CD4-positive, alpha-beta T cell (primary cell): Measurements from ENCODE around the gene ACRBP. TPM values are rescaled to one million over a fixed set of nuclear protein-coding genes. Genes with fewer than 3 reads are reported as not detected.
A peak's percentile ranks its signal among the peaks of the same experiment; 100 is the strongest.

ENCODE experiments used
- ATAC-seq: fragments of 200-7000 bp; cut with Tn5 transposase; one replicate; pipeline ENCODE4 v1.10.0; 2022; ENCODE audit warnings: mild to moderate bottlenecking; ENCODE audit not compliant: poor library complexity
- CTCF ChIA-PET: fragments of 350-600 bp; sonication (Branson Sonifier 250); formaldehyde crosslinking; loops from one replicate; lab custom pipeline; 2021; ENCODE audit warnings: antibody characterized with exemption, inconsistent platforms; lab: Charles Lee
- POLR2A ChIA-PET: fragments of 350-600 bp; sonication (Branson Sonifier 250); formaldehyde crosslinking; loops from one replicate; lab custom pipeline; 2021; ENCODE audit warnings: antibody characterized with exemption, inconsistent platforms; lab: Charles Lee
- DNase-seq, 14 experiments: peaks; one replicate each; pipeline ENCODE4 v3.0.0-alpha.2; 2013 to 2020; ENCODE audit warnings: mixed read lengths in 2 of 14
- H3K27ac ChIP-seq, 2 donors: one replicate each; pipeline versions ENCODE4 v1.5.1 to v1.7.0; 2013; ENCODE audit warnings: low read length in 2 of 2, low read depth in 1 of 2, mild to moderate bottlenecking in 1 of 2
- H3K27me3 ChIP-seq, 2 experiments: 1 replicate in 1 of 2; 2 replicates in 1 of 2; pipeline versions ENCODE4 v1.6.1 to v1.7.0; 2013; ENCODE audit warnings: low read length in 2 of 2, control low read depth in 1 of 2, mild to moderate bottlenecking in 1 of 2, moderate library complexity in 1 of 2; ENCODE audit not compliant: insufficient read depth in 2 of 2, control insufficient read depth in 1 of 2
- H3K36me3 ChIP-seq: one replicate; pipeline ENCODE4 v1.6.1; 2013; ENCODE audit warnings: low read length, control low read depth; ENCODE audit not compliant: insufficient read depth
- H3K4me1 ChIP-seq: one replicate; pipeline ENCODE4 v1.6.1; 2013; ENCODE audit warnings: low read length, control low read depth; ENCODE audit not compliant: insufficient read depth
- H3K4me3 ChIP-seq: one replicate; pipeline ENCODE4 v1.5.1; 2013; ENCODE audit warnings: mild to moderate bottlenecking, low read length, moderate library complexity
- H3K9me3 ChIP-seq, 2 experiments: 1 replicate in 1 of 2; 2 replicates in 1 of 2; pipeline versions ENCODE4 v1.6.1 to v1.7.0; 2013; ENCODE audit warnings: low read length in 2 of 2, mild to moderate bottlenecking in 2 of 2, control low read depth in 1 of 2, moderate library complexity in 1 of 2; ENCODE audit not compliant: control insufficient read depth in 1 of 2, insufficient read depth in 1 of 2
- H3K27ac Mint-ChIP-seq: one replicate; pipeline ENCODE4 v1.8.0; 2020; ENCODE audit warnings: mixed read lengths
- H3K27me3 Mint-ChIP-seq: one replicate; pipeline ENCODE4 v1.8.0; 2021; ENCODE audit warnings: mixed read lengths
- H3K36me3 Mint-ChIP-seq: one replicate; pipeline ENCODE4 v1.8.0; 2021; ENCODE audit warnings: low read depth, mixed read lengths
- H3K4me1 Mint-ChIP-seq: one replicate; pipeline ENCODE4 v1.8.0; 2021; ENCODE audit warnings: low read depth, mixed read lengths
- H3K4me3 Mint-ChIP-seq: one replicate; pipeline ENCODE4 v1.8.0; 2020; ENCODE audit warnings: mild to moderate bottlenecking, mixed read lengths
- H3K9me3 Mint-ChIP-seq: one replicate; pipeline ENCODE4 v1.8.0; 2020; ENCODE audit warnings: mixed read lengths
- CTCF ChIP-seq: fragments of 200-600 bp; IDR thresholded peaks from one replicate; pipeline ENCODE4 v1.8.0; 2022; ENCODE audit warnings: antibody characterized with exemption, mild to moderate bottlenecking
- intact Hi-C, 2 experiments: fragments of 100-400 bp; cut with DNase I in 1 of 2; cut with micrococcal nuclease in 1 of 2; formaldehyde crosslinking; loops; one replicate each; pipeline versions ENCODE4 v1.15.1 to v1.9.0; 2023 to 2025; cut with DNase I, micrococcal nuclease
- total RNA-seq, 174 experiments: library from RNA in 2 of 174; stranded (reverse) in 2 of 174; gene quantifications; one replicate each; pipeline ENCODE4 v1.2.3 and lab custom pipeline; 2021 to 2026

Gene ACRBP
- total RNA-seq, 2 experiments from 2014 or later = 0.58 to 0.95 TPM

- H3K9me3 Mint-ChIP-seq = no peaks in the 10 kb centered on the region
- H3K4me3 ChIP-seq = peak within 1 kb of the TSS; percentile 88
- intact Hi-C loops = loop anchor here (1.0 to 5.0 kb wide), 8 partner anchors 26 to 282 kb away; partner anchors contain the start of genes ING4 (in 2 of the 2), NOP2 (in 2 of the 2), CDCA3 (in 1 of the 2) and COPS7A (in 1 of the 2)
- ChIA-PET CTCF (interaction anchor here (0.6 to 2.0 kb wide), 15 partner anchors 9 to 249 kb away, joined by 3 to 15 read pairs (median 5); partner anchors contain the start of genes COPS7A and USP5), POLR2A (interaction anchor here (0.6 to 2.3 kb wide), 51 partner anchors 9 to 354 kb away, joined by 3 to 164 read pairs (median 6); partner anchors contain the start of genes C12orf57, CD4, CDCA3 and COPS7A)
- peaks cover 35% of the 10 kb centered on the region for H3K36me3 Mint-ChIP-seq
- H3K4me1 ChIP-seq = peaks cover 51% of the 10 kb centered on the region
- H3K27ac Mint-ChIP-seq = peak within 1 kb of the TSS; percentile 93
- TF ChIP-seq CTCF = peak; percentile 30
- peak within 1 kb of the TSS; percentile 92 to 94 for H3K27ac ChIP-seq
- DNase-seq (peak; percentile 90 to 99 (median 94)), ATAC-seq (peak; percentile 79)
- H3K4me1 Mint-ChIP-seq = peaks cover 51% of the 10 kb centered on the region
- H3K27me3 ChIP-seq = no peaks in the 10 kb centered on the region
- H3K27me3 Mint-ChIP-seq = no peaks in the 10 kb centered on the region
- peaks cover 8% of the 10 kb centered on the region for H3K36me3 ChIP-seq
- no peaks in the 10 kb centered on the region for H3K9me3 ChIP-seq
- peak within 1 kb of the TSS; percentile 89 for H3K4me3 Mint-ChIP-seq
These were observed 42.0 kb upstream of the ACRBP start, which contains the start of gene ZNF384 for GRCh38 chr12:6688999-6689882. ZNF384 (minus strand) TSS chr12:6689375; CDS start chr12:6679520, 9,855 bp downstream.

- Histone ChIP-seq H3K9me3 (no peaks in the 10 kb centered on the region), H3K4me3 (peak overlapping the region; percentile 88), H3K27ac (peak overlapping the region; percentile 92 to 94), H3K36me3 (peaks cover 12% of the 10 kb centered on the region), H3K27me3 (no peaks in the 10 kb centered on the region), H3K4me1 (peaks cover 54% of the 10 kb centered on the region)
- ChIA-PET CTCF (interaction anchor here (0.6 to 2.0 kb wide), 7 partner anchors 29 to 203 kb away, joined by 3 to 15 read pairs (median 5); partner anchors contain the start of gene COPS7A), POLR2A (interaction anchor here (0.6 to 2.3 kb wide), 35 partner anchors 11 to 279 kb away, joined by 3 to 164 read pairs (median 9); partner anchors contain the start of genes C12orf57, CD4, CDCA3 and COPS7A)
- Mint-ChIP-seq H3K4me1 (peaks cover 56% of the 10 kb centered on the region), H3K27me3 (no peaks in the 10 kb centered on the region), H3K36me3 (peaks cover 38% of the 10 kb centered on the region), H3K4me3 (peak overlapping the region; percentile 89), H3K9me3 (no peaks in the 10 kb centered on the region), H3K27ac (peak overlapping the region; percentile 93)
- DNase-seq (peak in 10 of 14 experiments; percentile 26 to 66 (median 44)), ATAC-seq (peak; percentile 4)
- intact Hi-C loops = loop anchor here (2.0 to 5.0 kb wide), 5 partner anchors 64 to 282 kb away; partner anchors contain the start of genes NOP2 (in 2 of the 2), CDCA3 (in 1 of the 2), EMG1 (in 1 of the 2) and MLF2 (in 1 of the 2)
- no peak for TF ChIP-seq CTCF
These were observed 41.3 kb upstream of the ACRBP start for GRCh38 chr12:6688543-6688998.

GRCh38 chr12:6685814-6686213 lies 38.6 kb upstream of the ACRBP start:
- peaks cover 47% of the 10 kb centered on the region for H3K4me1 ChIP-seq
- intact Hi-C loops = loop anchor here (2.0 to 5.0 kb wide), 2 partner anchors 67 to 119 kb away; partner anchors contain the start of gene NOP2 (in 2 of the 2)
- DNase-seq = no peak
- peaks cover 29% of the 10 kb centered on the region for H3K36me3 ChIP-seq
- CTCF ChIA-PET = interaction anchor here (0.7 to 1.5 kb wide), 2 partner anchors 132 to 184 kb away, joined by 3 to 7 read pairs; no protein-coding TSS in a partner anchor
- no peaks in the 10 kb centered on the region for H3K9me3 Mint-ChIP-seq
- H3K4me1 Mint-ChIP-seq = peaks cover 67% of the 10 kb centered on the region
- peaks cover 60% of the 10 kb centered on the region for H3K36me3 Mint-ChIP-seq
- ATAC-seq = no peak
- H3K4me3 ChIP-seq = no peak overlapping the region
- no peak for TF ChIP-seq CTCF
- no peak overlapping the region for H3K27ac ChIP-seq
- H3K9me3 ChIP-seq = no peaks in the 10 kb centered on the region
- H3K27me3 Mint-ChIP-seq = no peaks in the 10 kb centered on the region
- peak overlapping the region; percentile 89 for H3K4me3 Mint-ChIP-seq
- peak overlapping the region; percentile 93 for H3K27ac Mint-ChIP-seq
- POLR2A ChIA-PET = no interaction called here
- H3K27me3 ChIP-seq = no peaks in the 10 kb centered on the region
